ENCODE data around the gene RGS3.
"Not testable (repeated sequence)": the region's sequence is repeated elsewhere in the genome, so short reads cannot be mapped to it uniquely, and the experiment has no call there.

RGS3 gene

GRCh38 chr9:113634596-113635515 is 171.3 kb downstream of the RGS3 start:
- DNase-seq (ENCODE audit: low read depth in 2 of 2), result no peak

- no peak for DNase-seq (ENCODE audit: low read depth in 2 of 2)
These were observed 172.1 kb downstream of the RGS3 start for GRCh38 chr9:113635586-113635985.

- no peak for DNase-seq (ENCODE audit: low read depth in 2 of 2)
These were observed 172.6 kb downstream of the RGS3 start for GRCh38 chr9:113636165-113636564.

- no peak for DNase-seq (ENCODE audit: low read depth in 2 of 2)
These were observed 173.2 kb downstream of the RGS3 start for GRCh38 chr9:113636693-113637092.

GRCh38 chr9:113638490-113638889 is 175.0 kb downstream of the RGS3 start:
- no peak for DNase-seq (ENCODE audit: low read depth in 2 of 2)

- DNase-seq (ENCODE audit: low read depth in 2 of 2), result no peak
These were observed 175.4 kb downstream of the RGS3 start for GRCh38 chr9:113638897-113639296.

GRCh38 chr9:113639411-113639970 is 176.0 kb downstream of the RGS3 start:
- not testable (repeated sequence) for DNase-seq (ENCODE audit: low read depth in 2 of 2)

- DNase-seq (ENCODE audit: low read depth in 2 of 2), result no peak
These were observed 176.9 kb downstream of the RGS3 start for GRCh38 chr9:113640418-113640817.

GRCh38 chr9:113641100-113641885 is 177.8 kb downstream of the RGS3 start:
- no peak for DNase-seq (ENCODE audit: low read depth in 2 of 2)

- DNase-seq (ENCODE audit: low read depth in 2 of 2), result no peak
These were observed 180.8 kb downstream of the RGS3 start for GRCh38 chr9:113644321-113644720.

- DNase-seq (ENCODE audit: low read depth in 2 of 2), result no peak
These were observed 181.9 kb downstream of the RGS3 start for GRCh38 chr9:113645227-113645977.

GRCh38 chr9:113645978-113646253 is 182.4 kb downstream of the RGS3 start:
- no peak for DNase-seq (ENCODE audit: low read depth in 2 of 2)

- no peak for DNase-seq (ENCODE audit: low read depth in 2 of 2)
These were observed 183.0 kb downstream of the RGS3 start for GRCh38 chr9:113646491-113646890.

Measured in stimulated activated CD8-positive, alpha-beta memory T cell treated with anti-CD3 and anti-CD28 coated beads, Interleukin-7, amount 100 ng/mL, for 4 hours (primary cell).